NCI-H2171 (cell line): ENCODE measurements around the gene ECM1.

Experiments
- DNase-seq: peaks from one replicate; lab custom pipeline; 2025; lab: John Stamatoyannopoulos, UW

Gene ECM1

DNA sequence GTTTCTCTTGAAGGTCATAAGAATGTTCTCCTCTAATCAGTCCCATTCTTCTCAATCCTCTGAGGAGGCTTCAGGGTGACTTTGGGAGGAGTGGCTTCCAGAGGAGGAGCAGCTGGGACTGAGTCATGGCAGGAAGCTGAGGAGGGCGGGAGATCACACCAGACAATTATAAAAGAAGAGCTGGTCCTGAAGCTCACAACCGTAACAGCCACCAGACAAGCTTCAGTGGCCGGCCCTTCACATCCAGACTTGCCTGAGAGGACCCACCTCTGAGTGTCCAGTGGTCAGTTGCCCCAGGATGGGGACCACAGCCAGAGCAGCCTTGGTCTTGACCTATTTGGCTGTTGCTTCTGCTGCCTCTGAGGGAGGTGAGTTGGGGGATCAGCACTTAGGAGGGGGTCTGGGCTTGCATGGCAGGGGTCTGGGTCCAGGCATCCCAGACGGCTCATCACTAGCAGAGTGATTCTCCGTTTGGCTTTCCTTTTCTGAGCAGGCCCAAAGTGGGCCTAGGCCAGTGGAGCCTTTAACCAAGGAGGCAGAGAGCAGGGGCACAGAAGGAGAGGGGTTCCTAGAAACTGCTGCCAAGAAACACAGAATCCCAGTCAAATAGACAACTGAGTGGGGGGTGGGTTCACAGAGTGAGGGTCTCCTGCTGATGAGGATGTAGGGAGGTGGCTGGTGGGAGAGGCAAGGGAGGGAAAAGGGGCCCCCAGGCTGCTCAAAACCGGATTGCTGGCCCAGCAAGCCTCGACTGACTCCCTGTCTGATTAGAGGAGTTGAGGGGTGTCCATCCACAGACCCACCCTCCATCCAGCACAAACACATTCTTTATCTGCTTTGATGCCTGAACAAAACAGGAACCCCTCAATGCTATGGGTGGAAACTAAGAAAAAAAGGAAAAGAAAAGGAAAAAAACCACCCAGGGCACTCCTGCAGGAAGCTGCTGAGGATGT is at the start of gene ECM1:
ECM1 (plus strand) TSS at position 198 of the 953 bp plus-strand sequence; CDS start at position 299, 101 bp downstream.
- no peak for DNase-seq

DNA sequence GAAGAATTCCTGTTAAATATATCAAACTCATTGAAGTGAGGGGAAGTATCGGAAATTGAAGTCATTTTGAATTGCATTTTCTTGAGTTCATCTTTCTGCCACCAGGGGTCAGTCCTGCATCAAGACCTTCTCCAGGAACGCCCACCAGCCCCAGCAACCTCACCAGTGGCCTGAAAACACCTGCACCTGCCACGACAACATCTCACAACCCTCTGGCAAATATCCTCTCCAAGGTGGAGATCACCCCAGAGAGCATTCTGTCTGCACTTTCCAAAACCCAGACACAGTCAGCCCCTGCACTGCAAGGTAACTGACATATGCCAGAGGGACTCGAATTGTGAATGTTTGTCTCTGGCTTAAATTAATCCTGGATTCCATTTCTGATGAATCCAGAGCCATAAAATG is 43.5 kb upstream of the ECM1 start:
- peak; percentile 23 for DNase-seq

DNA sequence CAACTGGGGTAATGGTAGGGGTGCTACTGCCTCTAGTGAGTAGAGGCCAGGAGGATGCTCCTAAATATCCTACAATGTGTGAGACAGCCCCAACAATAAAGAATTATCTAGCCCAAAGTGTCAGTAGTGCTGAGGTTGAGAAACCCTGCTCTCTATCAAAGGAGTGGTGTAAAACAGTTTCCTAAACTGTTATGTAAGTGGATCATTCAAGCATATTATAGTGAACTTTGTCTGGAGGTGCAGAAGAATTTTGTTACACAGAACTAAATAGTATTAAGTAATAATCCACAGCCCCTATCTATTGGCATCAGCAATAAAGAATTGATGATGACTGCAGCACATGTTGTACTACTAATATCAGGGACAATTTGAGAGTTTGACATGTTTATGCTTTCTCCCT is 40.9 kb upstream of the ECM1 start:
- no peak for DNase-seq

DNA sequence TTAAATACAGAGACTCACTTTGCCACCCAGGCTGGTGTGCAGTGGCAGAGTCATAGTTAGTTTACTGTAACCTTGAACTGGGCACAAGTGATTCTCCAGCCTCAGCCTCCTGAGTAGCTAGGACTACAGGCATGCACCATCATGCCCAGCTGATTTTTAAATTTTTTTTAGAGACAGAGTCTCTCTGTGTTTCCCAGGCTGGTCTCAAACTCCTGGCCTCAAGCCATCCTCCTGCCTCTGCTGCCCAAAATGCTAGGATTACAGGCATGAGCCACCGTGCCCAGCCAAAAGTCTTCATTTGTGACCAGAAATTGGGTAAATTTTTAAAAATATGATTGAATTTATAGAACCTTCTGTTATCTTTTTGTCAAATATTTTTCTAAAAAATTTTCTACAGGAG is 38.6 kb upstream of the ECM1 start:
- no peak for DNase-seq

DNA sequence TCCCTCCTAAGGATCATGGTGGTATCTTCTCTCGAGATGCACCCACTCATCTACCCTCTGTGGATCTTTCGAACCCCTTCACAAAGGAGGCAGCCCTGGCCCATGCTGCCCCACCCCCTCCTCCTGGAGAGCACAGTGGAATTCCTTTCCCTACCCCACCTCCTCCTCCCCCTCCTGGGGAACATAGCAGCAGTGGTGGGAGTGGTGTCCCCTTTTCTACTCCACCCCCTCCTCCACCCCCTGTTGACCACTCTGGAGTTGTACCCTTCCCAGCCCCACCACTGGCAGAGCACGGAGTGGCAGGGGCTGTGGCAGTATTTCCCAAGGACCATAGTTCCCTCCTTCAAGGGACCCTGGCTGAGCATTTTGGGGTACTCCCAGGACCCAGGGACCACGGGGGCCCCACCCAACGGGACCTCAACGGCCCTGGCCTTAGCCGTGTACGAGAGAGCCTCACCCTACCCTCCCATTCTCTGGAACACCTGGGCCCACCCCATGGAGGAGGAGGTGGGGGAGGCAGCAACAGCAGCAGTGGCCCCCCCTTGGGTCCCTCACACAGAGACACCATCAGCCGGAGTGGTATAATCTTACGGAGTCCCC is 35.2 kb upstream of the ECM1 start:
- no peak for DNase-seq

DNA sequence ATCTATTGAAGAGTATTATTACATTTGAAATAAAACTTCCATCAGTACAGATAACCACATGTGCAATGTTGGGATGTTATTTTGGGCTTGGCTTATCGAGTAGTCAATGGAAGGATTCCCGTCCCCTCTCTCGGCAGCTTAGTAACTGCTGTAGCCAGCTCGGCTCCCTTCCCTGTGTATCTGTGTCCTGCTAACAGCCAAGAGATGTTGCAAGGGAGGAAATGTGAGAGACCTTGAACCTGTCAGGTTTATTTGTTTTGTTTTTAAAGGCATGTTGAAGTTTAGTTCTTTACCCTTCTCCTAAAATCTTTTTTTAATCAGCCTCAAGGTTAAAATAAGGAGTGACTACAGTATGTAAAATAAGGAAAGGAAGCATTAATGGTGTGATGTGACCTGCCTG is 34.2 kb upstream of the ECM1 start:
- DNase-seq: no peak

DNA sequence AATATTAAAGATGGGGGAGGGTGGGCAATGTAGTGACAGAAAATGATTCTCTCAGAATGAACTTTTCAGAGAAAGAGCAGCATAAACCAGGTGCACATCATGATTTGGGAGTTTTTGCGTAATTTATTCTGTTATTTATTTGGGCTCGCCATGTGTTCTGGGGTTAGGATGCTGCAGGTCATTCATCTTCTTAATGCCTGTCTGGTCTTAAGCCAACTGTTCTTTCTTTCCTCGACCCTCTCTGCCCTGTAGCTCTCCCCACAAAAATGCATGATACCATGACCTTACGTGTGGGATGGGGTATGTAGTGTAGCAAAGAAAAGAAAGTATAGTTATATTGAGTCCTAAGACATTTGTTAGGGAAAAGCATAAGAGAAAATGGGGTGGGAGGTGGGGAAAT is 33.0 kb upstream of the ECM1 start:
- no peak for DNase-seq

DNA sequence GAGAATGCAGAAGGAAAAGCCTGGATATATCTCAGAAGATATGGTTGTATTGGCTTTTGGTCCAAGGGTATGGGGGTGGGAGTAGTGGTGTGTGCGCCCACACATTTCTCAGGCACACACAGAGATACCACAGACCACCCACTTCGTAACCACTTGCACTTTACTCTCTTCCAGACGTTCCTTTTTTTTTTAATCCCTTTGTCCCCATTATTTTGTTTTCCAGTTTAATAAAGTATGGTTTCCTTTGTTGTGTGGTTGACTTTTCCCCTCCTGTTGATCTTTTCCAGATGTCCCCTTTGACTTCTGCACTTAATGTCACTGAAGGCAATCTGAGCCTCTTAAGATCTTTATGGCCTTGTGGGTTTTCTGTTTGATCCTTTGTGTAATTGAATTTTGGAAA is 31.2 kb upstream of the ECM1 start:
- DNase-seq: no peak

DNA sequence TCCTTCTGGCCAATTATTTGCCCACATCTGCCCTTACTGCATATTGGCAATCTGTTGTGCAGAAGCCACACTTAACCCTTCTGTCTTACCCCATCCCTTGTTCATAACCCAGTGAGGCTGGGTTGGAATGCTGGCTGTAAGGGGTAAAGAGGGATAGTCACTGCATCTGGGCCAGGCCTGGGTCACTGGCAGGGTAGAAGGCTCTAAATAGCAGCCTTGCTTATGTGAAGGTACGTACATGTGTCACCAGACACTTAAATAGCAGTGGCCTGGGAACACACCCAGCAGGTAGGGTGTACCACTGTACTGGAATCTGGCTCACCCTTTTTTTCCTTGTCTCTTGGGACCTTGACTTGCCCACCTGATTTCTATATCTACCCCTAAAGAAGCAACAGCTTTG is 30.6 kb upstream of the ECM1 start:
- no peak for DNase-seq

DNA sequence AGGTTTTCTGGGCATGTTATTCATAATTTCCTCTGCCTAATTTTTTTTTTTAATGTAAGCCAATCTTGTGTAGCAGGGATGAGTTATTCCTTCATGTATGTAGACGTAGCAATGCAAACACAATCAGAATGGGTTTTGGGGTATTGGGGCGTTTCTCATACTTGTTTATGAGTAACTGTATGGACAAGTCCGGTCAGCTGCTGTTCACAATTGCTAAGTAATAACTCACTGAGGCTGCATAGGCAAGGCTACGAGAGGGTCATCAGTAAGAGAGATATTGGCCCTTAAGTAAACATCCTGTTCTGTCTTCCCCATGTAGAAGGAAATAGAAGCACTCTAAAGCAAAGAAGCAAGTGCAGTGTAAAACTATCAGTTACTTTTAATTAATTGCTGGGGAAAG is 30.2 kb upstream of the ECM1 start:
- no peak for DNase-seq

DNA sequence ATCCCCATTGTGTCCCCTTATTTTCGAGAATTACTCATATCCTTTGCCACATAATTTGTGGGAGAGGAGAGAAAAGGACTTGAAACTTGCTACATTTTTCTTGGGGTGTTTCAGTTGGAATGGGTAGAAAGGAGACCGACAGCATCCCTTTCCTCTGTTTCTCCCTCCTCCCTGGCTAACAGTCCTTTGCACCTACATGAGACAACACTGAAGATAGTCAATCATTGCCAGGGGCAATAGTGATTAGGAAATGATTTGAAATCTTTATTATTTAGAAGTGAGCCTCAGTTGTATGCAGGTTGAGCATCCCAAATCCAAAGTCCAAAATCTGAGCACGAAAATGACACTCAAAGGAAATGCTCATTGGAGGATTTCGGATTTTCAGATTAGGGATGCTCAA is 28.5 kb upstream of the ECM1 start:
- no peak for DNase-seq

DNA sequence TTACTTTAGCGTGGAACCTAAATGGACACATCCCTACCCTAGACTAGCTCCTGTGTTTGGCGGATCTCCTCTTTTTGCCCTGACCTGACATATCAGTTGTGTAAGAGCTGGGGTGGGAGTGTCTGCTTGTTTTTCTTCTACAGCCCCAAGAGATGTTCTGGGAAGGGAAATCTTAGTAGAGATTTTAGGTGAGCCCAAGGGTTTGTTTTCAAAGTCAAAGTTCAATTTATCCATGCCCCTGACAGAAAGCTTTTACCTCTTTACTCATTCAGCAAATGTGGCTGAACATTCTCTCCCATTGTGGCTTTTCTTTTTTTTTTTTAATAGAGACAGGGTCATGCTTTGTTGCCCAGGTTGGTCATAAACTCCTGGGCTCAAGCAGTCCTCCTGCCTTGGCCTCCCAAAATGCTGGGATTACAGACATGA is 28.0 kb upstream of the ECM1 start:
- no peak for DNase-seq

DNA sequence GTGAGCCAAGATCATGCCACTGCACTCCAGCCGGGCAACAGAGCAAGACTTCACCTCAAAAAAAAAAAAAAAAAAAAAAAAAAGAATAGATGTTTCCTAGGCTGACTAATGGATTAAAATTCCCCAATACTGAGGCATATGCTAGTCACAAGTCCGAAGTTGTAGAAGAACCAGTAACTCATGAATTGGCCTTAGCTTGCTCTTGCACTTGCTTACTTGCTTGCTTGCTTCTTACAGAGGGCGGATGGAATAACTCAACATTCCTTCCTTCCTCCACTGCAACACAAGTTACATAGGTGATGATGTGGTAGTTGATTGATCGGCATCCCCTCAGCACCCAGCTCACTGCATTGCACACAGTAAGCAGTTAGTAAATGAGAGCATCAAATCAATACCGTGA is 23.5 kb upstream of the ECM1 start:
- DNase-seq: no peak

DNA sequence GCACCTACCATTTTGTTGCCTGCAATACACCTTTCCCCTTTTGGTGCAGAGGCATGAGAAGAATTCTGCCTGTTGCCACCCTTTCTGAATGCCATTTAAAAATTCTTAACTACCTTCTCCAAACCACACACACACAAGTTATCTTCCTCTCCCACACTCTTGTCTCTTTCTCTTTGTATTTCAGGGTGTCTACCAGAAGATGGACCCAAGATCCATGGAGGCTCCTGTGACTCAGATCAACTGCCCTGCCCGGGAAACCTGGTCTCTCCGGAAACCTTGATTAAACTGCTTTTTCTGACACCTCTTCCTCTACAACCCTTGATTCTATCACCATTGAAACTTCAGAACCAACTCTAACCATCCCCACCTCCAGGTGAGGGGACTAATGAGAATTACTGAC is 23.0 kb upstream of the ECM1 start:
- DNase-seq: no peak

DNA sequence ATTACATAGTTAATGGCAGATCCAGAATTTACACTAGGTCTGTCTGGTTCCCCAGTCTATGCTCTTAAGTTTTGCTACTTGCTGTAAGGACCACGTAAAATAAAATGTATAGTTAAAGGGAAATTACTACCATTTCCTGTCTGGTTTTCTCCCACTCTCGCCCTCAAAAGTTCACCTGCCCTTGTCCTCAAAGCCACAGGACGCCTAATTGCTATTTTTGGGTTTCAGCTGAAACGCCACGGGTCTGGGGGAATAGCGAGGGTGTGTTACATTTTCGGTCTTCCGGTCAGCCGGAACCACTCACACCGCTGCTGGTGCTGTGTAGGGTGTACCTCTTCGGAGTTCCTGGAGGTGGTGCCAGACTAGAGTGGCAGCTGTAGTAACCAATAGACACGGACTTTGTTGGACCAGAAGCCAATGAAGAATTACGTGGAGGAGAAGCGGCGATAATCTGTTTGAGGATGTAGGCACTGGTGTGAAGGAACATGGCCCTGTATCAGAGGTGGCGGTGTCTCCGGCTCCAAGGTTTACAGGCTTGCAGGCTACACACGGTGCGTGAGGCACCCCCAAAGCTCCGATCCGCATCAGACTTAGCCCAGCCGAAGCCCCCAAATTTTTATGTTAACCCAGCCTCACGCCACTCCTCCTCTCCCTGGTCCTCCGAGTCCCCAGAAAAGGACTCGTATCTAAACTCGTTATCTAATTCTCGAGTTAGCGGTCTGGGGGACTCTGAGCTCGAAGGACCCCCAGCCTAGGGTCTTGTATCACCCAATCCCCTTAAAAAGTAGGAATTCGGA is 20.7 kb upstream of the ECM1 start, which contains the start of gene TARS2:
TARS2 (plus strand) TSS at position 454 of the 797 bp plus-strand sequence; CDS start at position 486, 32 bp downstream.
- peak; percentile 92 for DNase-seq

DNA sequence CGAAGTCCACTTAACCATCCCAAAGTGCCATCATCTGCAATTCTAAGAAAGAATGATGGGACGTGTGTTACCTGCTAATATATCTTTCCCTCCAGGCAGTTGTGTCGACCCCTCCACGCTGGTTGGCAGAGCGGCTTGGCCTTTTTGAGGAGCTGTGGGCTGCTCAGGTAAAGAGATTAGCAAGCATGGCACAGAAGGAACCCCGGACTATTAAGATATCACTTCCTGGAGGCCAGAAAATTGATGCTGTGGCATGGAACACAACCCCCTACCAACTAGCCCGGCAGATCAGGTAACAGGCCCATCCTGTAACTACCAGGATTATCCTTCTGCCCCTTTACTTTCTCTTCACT is 20.2 kb upstream of the ECM1 start:
- no peak for DNase-seq

DNA sequence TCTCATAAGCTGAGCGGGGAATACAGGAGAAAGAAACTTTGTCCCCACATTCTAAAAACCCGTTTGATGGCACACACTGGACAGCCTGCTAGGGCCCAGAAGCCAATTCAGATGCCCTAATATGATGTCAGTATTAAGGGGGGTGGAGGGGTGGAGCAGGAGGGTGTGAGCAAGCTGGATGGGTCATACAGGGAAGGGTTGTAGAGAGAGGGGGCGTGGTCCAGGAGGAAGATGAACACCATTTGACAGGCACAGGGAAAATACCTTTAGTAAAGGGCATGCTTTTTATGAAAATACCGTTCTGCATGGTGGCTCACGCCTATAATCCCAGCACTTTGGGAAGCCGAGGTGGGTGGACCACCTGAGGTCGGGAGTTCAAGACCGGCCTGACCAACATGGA is 14.7 kb upstream of the ECM1 start:
- no peak for DNase-seq

DNA sequence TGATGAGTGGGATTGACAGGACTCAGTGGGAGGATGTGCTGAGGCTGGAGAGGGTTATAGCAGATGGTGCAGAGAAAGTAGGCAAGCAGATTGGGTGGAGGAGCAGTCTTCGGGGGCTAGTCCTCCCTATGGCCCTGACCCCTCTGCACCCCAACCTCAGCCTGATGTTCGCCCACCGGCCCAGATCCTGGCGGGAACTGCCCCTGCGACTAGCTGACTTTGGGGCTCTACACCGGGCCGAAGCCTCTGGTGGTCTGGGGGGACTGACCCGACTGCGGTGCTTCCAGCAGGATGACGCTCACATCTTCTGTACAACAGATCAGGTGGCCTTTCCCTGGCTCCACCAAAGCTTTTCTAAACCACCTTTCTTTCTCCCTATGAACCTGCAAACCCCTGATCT is 9.6 kb upstream of the ECM1 start:
- DNase-seq: no peak

DNA sequence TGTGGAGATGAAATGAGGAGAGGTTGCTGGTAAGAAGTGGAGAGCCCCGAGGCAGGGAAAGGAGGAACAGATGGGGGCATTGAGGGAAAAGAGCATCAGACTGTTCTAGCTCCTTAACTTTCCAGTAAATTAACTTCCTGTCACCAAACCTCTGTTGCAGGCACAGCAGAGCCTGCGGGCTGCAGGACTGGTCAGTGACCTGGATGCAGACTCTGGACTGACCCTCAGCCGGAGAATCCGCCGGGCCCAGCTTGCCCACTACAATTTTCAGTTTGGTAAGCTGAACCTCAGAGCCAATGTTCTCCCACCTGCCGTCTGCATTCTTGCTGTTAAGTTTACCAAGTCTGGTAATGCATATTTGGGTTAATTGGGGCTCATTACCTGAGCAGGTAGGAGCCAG is 2.5 kb upstream of the ECM1 start:
- no peak for DNase-seq

DNA sequence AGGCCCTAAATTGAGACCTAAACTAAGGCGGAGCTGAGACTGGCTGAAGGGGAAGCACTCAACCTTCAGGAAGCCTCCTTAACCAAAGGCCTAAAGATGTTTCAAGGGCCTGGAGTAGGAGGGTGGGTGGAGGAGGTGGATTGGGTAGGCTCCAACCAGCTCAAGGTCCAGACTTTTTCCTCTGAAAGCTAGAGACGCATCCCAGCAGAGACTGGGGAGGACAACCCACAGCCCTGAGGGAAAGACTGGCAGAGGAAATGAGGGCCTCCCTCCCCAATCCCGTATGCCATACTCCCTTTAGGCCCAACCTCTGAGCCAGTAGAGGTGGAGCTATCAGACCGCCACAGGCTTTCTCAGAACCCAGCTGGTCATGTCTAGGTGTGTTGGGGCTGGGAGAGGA is 1.1 kb downstream of the ECM1 start:
- DNase-seq: no peak

DNA sequence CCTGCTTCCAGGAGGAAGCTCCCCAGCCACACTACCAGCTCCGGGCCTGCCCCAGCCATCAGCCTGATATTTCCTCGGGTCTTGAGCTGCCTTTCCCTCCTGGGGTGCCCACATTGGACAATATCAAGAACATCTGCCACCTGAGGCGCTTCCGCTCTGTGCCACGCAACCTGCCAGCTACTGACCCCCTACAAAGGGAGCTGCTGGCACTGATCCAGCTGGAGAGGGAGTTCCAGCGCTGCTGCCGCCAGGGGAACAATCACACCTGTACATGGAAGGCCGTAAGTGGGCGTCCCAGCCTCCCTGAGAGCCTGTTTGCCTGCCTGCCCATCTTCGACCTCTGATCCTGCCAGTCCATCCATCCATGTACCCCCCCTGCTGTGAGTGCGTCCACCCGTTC is 3.6 kb downstream of the ECM1 start:
- peak; percentile 4 for DNase-seq

DNA sequence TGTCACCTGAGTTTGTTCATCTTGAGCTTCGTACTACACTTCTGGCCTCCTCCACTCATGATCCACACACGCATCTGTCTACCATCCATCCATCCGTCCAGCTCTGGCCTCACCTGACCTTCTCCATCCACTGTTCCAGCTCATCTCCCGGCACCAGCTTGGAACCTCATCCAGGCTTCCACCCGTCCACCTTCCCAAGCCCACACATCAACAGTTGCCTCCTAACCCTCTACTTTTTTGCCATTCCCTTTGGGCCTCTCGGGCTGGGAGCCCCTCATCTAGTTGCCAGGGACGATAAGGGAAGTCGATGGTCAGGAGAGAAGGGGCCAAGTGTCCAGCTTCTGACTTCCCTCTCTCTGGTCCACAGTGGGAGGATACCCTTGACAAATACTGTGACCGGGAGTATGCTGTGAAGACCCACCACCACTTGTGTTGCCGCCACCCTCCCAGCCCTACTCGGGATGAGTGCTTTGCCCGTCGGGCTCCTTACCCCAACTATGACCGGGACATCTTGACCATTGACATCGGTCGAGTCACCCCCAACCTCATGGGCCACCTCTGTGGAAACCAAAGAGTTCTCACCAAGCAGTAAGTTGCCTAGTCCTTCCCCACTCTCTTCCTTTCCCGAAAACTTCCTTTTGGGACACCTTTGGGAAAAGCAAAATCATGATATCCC is 4.2 kb downstream of the ECM1 start:
- no peak for DNase-seq
